ENCODE data around the gene TSPAN10.
A peak's percentile ranks its signal among the peaks of the same experiment; 100 is the strongest.

TSPAN10 gene

DNA sequence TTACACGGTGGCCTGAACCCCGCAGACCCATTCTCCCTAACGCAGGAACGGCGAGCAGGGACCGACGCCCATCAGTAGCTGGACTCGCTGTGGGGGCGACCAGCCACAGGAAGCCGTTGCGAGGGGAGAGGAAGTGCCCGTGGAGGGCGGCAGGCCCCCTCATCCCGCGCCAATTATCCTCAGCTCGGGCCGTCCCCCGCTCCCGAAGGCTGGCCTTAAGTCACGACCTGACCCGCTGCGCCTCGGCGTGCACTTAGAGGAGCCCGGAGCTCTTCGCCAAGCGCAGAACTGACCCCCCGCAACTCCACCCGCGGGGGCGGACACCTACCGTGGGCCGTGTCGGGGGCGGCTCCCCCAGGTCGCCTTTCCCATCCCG lies 46.2 kb downstream of the TSPAN10 start:
- DNase-seq (ENCODE audit: low read depth), result no peak
- H3K4me3 ChIP-seq (ENCODE audit: low read depth, low read length), result peak overlapping the region; percentile 97

DNA sequence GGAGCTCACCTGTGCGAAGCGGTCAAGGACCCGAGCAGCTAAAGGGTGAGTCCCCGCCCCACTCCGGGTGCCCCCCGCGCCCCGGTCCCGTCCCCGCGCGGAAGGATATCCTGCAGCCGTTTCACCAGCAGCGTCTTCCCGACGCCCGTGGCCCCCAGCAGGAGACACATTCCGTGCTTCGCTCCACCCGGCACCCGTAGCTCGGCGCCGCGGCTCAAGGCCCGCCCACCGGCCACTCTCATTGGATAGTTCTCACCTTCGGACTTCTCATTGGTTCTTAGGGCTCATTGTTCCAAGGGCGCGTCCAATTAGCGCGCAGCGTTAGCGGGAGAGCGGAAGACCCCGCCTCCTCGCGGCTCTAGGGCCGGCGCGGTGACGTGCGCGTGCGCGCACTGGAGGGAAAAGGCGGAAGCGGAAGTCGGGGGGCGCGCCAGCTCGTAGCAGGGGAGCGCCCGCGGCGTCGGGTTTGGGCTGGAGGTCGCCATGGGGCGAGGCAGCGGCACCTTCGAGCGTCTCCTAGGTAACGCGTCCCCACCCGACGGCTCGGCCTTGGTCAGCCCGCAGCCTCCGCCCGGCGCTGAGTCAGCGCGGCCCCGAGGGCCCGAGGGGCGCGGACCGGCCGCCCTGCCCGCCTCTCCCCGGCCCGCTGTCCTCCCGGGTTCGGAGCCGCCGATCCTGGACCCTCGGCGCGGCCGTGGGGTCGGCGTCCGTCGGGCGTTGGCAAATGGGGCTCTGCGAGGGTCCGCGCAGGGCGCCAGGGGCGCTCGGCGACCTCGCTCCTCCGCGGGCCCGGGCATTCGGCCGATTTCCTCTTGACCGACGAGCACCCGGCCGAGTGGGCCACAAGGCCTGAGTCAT lies 46.8 kb downstream of the TSPAN10 start, which contains the start of the genes ARL16 and HGS:
Gene ARL16, minus strand, starts transcription at position 214 of the 858 bp plus-strand sequence. Its CDS starts 44 bp downstream, at position 170.
Gene HGS, plus strand, starts transcription at position 428 of the 858 bp plus-strand sequence. Its CDS starts 56 bp downstream, at position 484.
- peak within 1 kb of the TSS; percentile 97 for H3K4me3 ChIP-seq (ENCODE audit: low read depth, low read length)
- peak; percentile 97 for DNase-seq (ENCODE audit: low read depth)

DNA sequence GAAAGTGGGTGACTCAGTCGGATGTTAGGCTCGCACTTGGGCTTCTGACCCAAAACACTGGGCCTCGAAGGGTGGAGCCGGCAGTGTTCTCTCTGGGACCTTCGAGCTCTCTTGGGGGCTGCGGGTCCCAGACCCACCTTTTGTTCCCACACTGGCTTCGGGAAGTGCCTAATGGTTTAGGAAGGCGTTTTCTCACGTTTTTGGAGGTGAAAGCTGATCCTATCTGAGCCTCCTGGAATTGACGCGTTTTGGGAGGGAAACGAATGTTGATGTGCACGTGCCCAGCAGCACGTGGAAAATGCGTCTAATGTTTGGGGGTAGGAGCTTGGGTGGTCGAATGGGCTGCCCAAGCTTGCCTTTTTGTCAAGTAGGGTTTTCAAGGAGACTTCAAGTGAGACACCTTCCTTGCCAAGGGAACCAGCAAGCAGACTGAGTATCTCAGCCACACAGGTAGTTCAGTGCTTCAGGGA lies 47.5 kb downstream of the TSPAN10 start:
- peak; percentile 60 for DNase-seq (ENCODE audit: low read depth)
- peak overlapping the region; percentile 97 for H3K4me3 ChIP-seq (ENCODE audit: low read depth, low read length)

DNA sequence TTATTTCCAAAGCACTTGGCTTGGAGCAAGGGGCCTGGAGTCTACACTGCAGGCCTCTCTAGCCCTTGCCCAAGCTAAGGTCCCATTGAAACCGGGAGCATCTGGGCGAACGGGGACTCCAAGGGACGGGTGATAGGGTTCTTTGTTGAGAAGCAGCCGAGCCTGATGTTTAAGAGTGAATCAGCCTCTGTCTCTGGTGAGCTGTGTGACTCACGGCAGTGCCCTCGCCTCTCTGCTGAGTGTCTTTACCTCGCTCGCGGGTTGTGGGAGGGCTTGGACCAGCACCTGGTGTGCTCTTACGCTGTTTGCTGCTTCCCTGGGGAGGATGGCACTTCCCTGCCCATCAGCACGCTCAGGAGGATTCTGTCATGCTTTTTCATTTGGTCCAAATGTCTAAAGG lies 48.1 kb downstream of the TSPAN10 start:
- peak overlapping the region; percentile 97 for H3K4me3 ChIP-seq (ENCODE audit: low read depth, low read length)
- peak; percentile 36 for DNase-seq (ENCODE audit: low read depth)

DNA sequence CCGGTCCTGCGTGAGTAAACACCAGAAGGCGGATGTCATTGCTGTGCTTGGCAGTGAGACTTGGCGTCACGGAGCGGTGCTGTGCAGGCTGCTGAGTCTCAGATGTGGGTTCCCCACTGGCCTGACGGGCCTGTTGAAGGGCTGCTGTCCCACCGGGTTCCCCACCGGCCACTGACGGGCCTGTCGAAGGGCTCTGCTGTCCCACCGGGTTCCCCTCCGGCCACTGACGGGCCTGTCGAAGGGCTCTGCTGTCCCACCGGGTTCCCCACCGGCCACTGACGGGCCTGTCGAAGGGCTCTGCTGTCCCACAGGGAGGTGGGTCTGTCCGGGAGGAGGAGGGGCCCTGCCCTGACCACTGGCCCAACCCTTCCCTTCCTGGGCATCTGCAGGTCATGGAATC lies 49.6 kb downstream of the TSPAN10 start:
- no peak overlapping the region for H3K4me3 ChIP-seq (ENCODE audit: low read depth, low read length)
- no peak for DNase-seq (ENCODE audit: low read depth)

DNA sequence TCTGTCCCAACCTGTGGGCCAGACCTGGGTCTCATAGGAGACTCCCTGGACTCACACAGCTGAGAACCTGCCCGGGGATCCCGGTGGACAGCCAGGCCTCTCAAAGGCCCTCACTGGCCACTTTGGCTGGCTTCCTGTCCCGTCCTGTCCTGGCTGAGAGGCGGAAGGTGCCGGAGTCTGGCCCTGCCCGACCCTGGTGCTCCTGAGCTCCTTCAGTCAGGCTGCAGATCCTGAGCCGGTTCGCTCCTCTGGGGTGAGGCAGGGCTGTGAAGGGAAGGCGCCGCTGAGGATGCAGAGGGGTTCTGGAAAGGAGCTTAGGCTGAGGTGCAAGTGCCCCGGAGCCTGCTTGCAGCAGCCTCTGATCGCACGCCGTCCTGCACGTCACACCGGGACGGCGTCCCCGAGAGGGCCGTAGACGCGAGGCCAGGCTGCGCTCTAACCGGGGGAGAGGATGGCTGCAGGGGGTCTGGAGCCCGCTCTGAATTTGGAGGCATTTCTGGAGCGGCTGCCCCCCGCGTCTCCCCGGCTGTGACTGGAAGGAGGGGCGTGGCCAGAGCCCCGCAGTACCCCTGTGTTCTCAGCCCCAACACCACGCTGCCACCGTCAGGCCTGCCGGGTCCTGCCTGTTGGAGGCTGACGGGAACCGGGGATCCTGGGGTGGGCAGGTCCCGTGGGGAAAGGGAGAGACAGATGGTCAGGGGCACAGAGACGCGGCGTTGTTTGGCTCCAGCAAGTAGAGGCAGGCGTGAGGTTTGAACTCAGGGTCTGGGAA lies 51.0 kb downstream of the TSPAN10 start:
- no peak for DNase-seq (ENCODE audit: low read depth)
- no peak overlapping the region for H3K4me3 ChIP-seq (ENCODE audit: low read depth, low read length)

DNA sequence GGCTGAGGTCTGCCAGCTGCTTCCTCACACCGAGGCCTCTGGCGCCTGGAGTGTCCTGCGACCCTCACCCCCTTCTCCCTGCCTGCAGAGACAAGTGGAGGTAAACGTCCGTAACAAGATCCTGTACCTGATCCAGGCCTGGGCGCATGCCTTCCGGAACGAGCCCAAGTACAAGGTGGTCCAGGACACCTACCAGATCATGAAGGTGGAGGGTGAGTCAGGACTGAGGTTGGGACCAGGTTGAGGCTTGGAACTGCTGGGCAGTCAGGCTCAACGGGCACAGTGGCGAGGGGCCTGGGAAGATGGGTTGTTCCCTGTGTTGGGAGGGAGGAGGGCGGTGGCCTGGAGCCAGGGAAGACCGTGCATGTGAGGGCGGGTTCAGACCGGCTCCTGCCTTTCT lies 51.6 kb downstream of the TSPAN10 start:
- no peak overlapping the region for H3K4me3 ChIP-seq (ENCODE audit: low read depth, low read length)
- no peak for DNase-seq (ENCODE audit: low read depth)

DNA sequence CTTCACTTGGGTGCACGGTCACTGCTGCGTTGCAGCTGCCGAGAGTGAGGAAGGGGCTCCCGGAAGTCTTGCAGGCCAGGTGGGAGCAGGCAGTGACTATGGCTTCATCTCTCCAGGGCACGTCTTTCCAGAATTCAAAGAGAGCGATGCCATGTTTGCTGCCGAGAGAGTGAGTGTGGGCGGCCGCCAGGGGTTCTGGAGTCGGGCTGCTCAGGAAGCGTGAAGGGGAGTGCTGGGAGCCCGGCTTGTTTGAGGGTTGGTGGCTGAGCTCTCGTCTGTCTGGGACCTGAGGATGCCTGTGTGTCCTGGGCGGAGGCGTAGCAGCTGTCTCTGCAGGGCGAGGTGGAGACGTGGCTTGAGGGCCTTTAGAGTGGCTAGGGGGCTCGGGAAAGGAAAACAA lies 53.1 kb downstream of the TSPAN10 start:
- H3K4me3 ChIP-seq (ENCODE audit: low read depth, low read length), result no peak overlapping the region
- DNase-seq (ENCODE audit: low read depth), result no peak

DNA sequence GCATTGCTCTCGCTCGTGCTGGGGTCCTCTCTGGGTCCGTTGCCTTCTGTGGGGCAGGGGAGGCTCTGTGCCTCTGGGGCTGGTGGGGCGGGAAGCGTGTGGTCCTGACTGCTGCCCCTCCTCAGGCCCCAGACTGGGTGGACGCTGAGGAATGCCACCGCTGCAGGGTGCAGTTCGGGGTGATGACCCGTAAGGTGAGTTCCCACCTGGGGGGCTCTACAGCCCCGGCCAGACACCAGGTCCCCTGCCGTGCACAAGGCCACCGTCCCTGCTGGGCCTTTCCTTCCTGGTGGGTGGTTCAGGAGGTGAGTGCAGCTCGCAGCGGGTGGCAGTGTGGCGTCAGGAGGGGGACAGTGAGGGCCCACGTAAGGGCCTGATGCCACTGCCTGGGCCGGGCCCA lies 53.6 kb downstream of the TSPAN10 start:
- H3K4me3 ChIP-seq (ENCODE audit: low read depth, low read length), result no peak overlapping the region
- DNase-seq (ENCODE audit: low read depth), result no peak

DNA sequence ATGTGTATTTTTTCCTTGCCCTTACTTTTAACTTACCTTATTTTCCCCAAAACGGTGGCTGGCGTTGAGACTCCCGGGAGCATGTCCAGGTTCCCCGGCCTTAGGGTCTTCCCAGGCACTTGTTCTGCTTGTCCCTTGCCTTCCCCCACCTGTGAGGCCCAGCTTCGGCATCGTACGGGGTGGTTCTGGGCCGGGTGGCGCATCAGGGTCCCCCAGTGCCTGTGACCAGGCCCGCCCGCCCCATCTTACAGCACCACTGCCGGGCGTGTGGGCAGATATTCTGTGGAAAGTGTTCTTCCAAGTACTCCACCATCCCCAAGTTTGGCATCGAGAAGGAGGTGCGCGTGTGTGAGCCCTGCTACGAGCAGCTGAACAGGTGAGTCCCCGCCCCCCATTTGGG lies 54.2 kb downstream of the TSPAN10 start:
- no peak for DNase-seq (ENCODE audit: low read depth)
- no peak overlapping the region for H3K4me3 ChIP-seq (ENCODE audit: low read depth, low read length)

DNA sequence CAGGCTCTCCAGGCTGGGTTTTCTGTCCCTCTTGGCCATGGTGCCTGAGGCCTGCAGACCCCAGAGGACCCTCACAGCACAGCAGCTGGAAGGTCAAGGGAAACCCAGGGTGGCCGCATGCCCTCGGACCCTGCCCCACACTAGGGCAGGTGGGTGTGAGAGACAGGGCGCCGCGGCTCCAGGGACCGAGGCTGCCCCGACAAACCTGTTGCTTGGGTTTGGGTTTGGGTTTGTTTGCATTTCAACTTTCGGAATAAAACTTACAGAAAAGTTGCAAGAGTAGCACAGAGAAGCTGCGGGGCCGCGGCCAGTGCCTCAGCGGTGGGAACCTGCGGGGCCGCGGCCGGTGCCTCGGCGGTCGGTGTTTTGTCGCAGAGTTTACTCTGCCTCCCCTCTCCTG lies 54.6 kb downstream of the TSPAN10 start:
- H3K4me3 ChIP-seq (ENCODE audit: low read depth, low read length), result no peak overlapping the region
- DNase-seq (ENCODE audit: low read depth), result no peak

DNA sequence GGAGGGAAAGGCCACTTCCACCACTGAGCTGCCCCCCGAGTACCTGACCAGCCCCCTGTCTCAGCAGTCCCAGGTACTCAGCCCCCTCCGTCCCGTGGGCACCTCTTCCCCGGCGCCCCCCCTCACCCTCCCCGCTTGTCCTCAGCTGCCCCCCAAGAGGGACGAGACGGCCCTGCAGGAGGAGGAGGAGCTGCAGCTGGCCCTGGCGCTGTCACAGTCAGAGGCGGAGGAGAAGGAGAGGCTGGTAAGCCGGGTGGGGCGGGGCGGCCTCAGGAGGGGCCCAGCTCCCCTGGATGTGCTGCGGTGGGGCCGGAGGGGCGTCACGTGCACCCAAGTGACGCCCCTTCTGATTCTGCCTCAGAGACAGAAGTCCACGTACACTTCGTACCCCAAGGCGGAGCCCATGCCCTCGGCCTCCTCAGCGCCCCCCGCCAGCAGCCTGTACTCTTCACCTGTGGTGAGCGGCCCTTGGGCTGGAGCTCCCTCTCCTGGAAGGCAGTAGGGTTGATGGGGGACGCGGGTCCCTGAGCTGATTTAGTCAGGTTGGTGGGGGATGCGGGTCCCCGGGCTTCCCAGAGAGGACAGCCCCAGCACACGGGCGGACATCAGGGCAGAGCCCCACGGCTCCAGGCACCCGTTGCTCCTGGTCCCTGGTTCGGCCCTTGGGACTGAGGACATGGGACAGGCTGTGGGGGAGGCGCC lies 56.7 kb downstream of the TSPAN10 start:
- no peak overlapping the region for H3K4me3 ChIP-seq (ENCODE audit: low read depth, low read length)
- no peak for DNase-seq (ENCODE audit: low read depth)

DNA sequence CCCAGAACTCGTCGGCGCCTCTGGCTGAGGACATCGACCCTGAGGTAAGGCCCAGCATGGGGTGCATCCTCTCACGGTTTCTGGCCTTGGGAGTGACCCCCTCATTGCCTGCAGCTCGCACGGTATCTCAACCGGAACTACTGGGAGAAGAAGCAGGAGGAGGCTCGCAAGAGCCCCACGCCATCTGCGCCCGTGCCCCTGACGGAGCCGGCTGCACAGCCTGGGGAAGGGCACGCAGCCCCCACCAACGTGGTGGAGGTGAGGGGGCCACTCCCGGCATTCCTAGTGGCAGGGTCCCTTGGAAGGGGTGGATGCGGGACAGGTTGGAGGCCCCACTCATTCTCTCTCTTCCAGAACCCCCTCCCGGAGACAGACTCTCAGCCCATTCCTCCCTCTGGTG lies 57.8 kb downstream of the TSPAN10 start:
- no peak overlapping the region for H3K4me3 ChIP-seq (ENCODE audit: low read depth, low read length)
- DNase-seq (ENCODE audit: low read depth), result no peak

DNA sequence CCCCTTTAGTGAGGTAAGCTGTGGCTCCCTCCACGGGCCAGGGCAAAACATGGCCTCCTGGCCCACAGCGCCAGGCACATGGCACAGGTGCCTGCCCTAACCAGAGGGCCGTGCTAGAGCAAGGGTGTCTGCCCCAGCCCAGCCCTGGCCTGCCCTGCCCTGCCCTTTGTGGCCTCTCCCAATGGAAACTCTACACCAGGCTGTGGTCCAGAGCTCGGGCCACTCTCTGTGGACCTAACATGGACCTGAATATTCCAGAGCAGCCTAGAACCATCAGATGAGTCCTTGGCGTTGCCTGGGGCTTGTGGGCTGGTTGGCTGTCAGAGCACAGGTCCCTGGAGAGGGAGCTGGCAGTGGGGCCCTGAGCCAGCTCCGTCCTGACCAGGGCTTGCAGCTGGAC lies 58.2 kb downstream of the TSPAN10 start:
- DNase-seq (ENCODE audit: low read depth), result no peak
- H3K4me3 ChIP-seq (ENCODE audit: low read depth, low read length), result no peak overlapping the region

DNA sequence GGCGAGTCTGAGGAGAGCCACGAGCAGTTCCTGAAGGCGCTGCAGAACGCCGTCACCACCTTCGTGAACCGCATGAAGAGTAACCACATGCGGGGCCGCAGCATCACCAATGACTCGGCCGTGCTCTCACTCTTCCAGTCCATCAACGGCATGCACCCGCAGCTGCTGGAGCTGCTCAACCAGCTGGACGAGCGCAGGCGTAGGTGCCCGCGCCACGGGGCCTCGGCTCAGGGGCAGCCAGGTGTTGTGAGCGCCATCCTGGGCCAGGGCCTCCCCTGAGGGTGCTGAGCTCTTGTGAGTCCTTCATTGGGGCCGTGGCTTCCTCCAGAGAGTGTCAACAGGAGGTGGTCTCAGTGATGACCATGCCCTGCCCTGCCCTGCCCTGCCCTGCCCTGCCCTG lies 58.8 kb downstream of the TSPAN10 start:
- H3K4me3 ChIP-seq (ENCODE audit: low read depth, low read length), result no peak overlapping the region
- DNase-seq (ENCODE audit: low read depth), result no peak

DNA sequence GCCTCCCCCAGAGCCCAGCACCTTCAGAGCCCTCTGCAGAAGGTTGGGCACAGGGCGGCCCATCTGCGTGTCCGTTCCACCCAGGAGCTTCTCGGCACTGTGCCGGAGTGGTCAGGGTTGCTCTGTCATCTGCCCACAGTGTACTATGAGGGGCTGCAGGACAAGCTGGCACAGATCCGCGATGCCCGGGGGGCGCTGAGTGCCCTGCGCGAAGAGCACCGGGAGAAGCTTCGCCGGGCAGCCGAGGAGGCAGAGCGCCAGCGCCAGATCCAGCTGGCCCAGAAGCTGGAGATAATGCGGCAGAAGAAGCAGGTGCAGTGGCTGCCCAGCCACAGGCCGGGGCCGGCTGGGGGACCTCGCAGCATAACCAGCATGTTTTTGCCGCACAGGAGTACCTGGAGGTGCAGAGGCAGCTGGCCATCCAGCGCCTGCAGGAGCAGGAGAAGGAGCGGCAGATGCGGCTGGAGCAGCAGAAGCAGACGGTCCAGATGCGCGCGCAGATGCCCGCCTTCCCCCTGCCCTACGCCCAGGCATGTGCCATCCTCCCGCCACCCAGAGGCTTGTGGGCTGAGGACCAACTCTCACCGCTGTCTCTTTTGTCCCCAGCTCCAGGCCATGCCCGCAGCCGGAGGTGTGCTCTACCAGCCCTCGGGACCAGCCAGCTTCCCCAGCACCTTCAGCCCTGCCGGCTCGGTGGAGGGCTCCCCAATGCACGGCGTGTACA lies 59.4 kb downstream of the TSPAN10 start:
- H3K4me3 ChIP-seq (ENCODE audit: low read depth, low read length), result no peak overlapping the region
- DNase-seq (ENCODE audit: low read depth), result no peak

DNA sequence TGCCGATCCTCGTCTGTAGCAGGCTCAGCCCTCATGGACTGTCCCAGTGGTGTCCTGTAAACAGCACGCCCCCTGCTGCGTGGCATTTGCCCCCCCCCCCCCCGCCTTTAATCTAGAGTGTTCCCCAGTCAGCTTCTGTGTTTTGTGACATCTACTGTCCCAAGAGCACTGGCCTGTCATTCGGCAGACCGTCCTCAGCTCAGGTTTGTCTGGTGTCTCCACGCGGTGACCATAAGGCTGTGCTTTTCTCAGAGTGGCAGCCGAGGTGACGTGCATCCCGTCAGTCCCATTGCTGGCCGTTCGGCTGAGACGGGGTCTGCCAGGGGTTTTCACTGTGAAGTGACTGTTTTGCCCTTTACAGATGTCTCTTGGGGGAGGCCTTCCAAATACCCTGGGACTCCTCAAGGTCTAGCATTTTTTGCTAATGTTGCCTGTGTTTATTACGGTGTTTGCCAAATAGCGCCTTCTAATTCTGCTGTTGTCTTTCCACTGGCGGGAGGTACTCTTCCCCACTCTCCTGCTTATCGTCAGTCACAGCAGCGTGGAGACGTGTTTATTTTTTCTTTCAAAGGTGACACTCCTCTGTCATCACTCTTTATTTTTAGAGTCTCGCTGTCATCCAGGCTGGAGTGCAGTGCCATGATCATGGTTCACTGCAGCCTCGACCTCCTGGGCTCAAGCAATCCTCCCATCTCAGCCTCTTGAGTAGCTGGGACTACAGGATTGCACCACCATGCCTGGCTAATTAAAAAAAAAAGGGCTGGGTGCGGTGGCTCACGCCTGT lies 60.5 kb downstream of the TSPAN10 start:
- H3K4me3 ChIP-seq (ENCODE audit: low read depth, low read length), result no peak overlapping the region

More for the DNA sequence above, 60.5 kb downstream of the TSPAN10 start:
- DNase-seq (ENCODE audit: low read depth), result no peak
